GM10266 (cell line): ENCODE results near the gene UBE3A.

ENCODE experiments used
- DNase-seq: peaks from one replicate; pipeline ENCODE4 v3.0.0; 2012; ENCODE audit errors: extremely low spot score
- CTCF ChIP-seq: IDR thresholded peaks from 2 replicates; pipeline ENCODE4 v1.5.1; 2012; ENCODE audit warnings: mild to moderate bottlenecking, low read depth; ENCODE audit not compliant: control insufficient read depth, insufficient read depth; ENCODE audit errors: missing control alignments

UBE3A gene

GRCh38 chr15:25427861-25428260, 11.0 kb downstream of the UBE3A start:
- no peak for TF ChIP-seq CTCF
- DNase-seq = no peak

DNA sequence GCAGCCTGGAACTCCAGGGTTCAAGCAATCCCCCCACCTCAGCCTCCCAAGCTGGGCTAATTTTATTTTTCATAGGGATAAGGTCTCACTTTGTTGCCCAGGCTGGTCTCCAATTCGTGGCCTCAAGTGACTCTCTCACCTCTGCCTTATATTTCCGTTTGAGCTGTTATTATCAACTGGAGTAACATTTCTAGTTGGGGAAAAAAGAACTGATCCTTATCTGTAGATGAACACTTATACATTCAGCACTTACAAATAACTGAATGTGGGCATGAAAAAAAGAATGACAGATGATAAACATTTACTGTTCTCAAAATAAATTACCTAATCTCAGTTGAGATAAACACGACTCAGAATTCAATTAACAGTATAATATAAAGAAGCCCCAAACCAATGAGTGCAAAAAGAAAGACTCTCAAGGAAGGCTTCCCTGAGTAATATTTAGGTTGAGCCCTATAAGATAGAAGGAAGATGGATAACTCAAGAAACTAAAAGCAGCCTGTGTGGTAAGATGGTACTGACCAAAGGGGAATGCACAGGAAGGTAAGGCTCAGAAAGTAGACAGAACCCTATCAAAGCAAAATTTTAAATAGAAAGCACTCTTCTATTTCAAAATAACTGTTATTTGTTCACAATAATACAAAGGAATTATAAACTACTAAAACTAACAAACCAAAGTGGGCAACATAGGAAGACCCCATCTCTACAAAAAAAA, 11.8 kb downstream of the UBE3A start:
- no peak for TF ChIP-seq CTCF

DNA sequence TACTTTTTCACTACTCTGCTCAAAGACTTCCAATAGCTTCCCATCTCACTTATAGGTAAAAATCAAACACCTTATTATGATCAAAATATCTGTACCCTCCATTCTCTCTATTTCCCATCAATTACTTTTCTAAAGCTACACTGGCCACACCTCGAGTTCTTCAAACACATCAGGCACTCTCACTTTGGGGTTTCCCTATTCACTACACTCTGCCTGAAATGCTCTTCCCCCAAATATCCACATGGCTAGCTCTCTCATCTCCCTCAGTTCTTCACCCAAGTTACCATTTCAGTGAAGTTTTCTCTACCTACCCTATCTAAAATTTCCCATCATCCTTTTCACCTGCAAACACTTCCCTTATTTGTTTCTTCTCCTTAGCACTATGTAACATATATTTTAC, 14.8 kb downstream of the UBE3A start:
- DNase-seq = no peak
- TF ChIP-seq CTCF = no peak

More for the DNA sequence above, 11.8 kb downstream of the UBE3A start:
- DNase-seq = no peak

DNA sequence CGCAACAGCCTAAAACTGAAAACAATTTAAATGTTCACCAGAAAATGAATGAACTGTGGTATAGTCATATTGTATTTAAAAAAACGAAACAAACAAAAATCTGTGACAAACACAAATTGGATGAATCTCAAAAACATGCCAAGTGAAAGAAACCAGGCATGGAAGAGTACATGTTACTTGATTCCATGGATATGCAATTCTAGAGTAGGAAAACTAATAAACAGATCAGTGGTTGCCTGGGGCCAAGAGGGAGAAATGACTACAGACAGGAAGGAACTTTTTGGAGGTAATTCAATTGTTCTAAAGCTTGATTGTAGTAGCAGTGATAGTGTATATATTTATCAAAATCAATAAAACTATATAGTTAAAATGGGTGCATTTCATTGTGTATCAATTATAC, 16.8 kb downstream of the UBE3A start:
- TF ChIP-seq CTCF = no peak
- no peak for DNase-seq

- DNase-seq = no peak
- no peak for TF ChIP-seq CTCF
These were observed 20.6 kb downstream of the UBE3A start for GRCh38 chr15:25418202-25418601.

- TF ChIP-seq CTCF = no peak
- no peak for DNase-seq
These were observed 21.2 kb downstream of the UBE3A start for GRCh38 chr15:25417604-25418003.

DNA sequence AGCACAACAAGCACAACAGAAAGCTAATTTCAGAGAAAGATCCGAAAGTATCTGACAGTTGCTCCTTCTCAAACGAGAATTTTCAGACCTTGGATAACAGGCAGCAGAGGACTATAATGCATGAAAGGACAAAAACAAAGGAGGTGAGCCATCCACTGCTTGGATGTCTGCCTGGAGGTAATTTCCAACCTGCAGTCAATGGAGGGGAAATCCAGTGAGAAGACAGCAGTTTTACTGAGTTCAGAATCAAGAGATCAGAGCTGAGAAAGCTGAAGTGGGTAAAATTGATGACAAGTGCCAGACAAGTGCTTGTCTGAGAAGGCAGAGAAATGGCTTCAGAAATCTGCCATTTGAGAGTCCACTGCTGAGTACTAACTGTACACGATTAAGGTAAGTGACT, 22.1 kb downstream of the UBE3A start:
- DNase-seq = no peak

More for the DNA sequence above, 22.1 kb downstream of the UBE3A start:
- no peak for TF ChIP-seq CTCF
